Choroid plexus epithelial cell (primary cell): Measurements from ENCODE around the gene IFNA13.
"Not testable (repeated sequence)": the region's sequence is repeated elsewhere in the genome, so short reads cannot be mapped to it uniquely, and the experiment has no call there.

ENCODE experiments used
- DNase-seq: peaks from one replicate; pipeline ENCODE4 v3.0.0-alpha.2; 2010; ENCODE audit warnings: low read depth
- H3K4me3 ChIP-seq: 2 replicates; pipeline ENCODE4 v1.5.1; 2011; ENCODE audit warnings: low read depth, mild to moderate bottlenecking, control low read depth, low read length, moderate library complexity
- CTCF ChIP-seq: conservative IDR thresholded peaks from 2 replicates; pipeline ENCODE4 v1.5.1; 2011; ENCODE audit warnings: low read depth, mild to moderate bottlenecking, control low read depth, inconsistent platforms, low read length, moderate library complexity

The IFNA13 gene

GRCh38 chr9:21385131-21385670 is 17.3 kb upstream of the IFNA13 start, which contains the start of gene IFNA2:
Gene IFNA2 (minus strand): TSS chr9:21385398. CDS start chr9:21385329, 69 bp downstream.
- TF ChIP-seq CTCF, result no peak
- H3K4me3 ChIP-seq, result no peak within 1 kb of the TSS
- no peak for DNase-seq

GRCh38 chr9:21383627-21384026 is 15.8 kb upstream of the IFNA13 start:
- no peak for DNase-seq
- no peak overlapping the region for H3K4me3 ChIP-seq
- no peak for TF ChIP-seq CTCF

GRCh38 chr9:21381448-21382339 is 13.8 kb upstream of the IFNA13 start:
- no peak for DNase-seq
- no peak for TF ChIP-seq CTCF
- no peak overlapping the region for H3K4me3 ChIP-seq

GRCh38 chr9:21371467-21371866 is 3.6 kb upstream of the IFNA13 start:
- H3K4me3 ChIP-seq, DNase-seq: not testable (repeated sequence)

GRCh38 chr9:21367169-21367568 is 688 bp downstream of the IFNA13 start:
- DNase-seq, H3K4me3 ChIP-seq: not testable (repeated sequence)

GRCh38 chr9:21362287-21362686 is 5.6 kb downstream of the IFNA13 start:
- TF ChIP-seq CTCF, result no peak
- no peak for DNase-seq
- H3K4me3 ChIP-seq, result no peak overlapping the region

GRCh38 chr9:21357479-21358460 is 10.1 kb downstream of the IFNA13 start:
- TF ChIP-seq CTCF, result no peak
- no peak overlapping the region for H3K4me3 ChIP-seq
- no peak for DNase-seq
